ENCODE data around the gene MSI2.

MSI2 gene

DNA sequence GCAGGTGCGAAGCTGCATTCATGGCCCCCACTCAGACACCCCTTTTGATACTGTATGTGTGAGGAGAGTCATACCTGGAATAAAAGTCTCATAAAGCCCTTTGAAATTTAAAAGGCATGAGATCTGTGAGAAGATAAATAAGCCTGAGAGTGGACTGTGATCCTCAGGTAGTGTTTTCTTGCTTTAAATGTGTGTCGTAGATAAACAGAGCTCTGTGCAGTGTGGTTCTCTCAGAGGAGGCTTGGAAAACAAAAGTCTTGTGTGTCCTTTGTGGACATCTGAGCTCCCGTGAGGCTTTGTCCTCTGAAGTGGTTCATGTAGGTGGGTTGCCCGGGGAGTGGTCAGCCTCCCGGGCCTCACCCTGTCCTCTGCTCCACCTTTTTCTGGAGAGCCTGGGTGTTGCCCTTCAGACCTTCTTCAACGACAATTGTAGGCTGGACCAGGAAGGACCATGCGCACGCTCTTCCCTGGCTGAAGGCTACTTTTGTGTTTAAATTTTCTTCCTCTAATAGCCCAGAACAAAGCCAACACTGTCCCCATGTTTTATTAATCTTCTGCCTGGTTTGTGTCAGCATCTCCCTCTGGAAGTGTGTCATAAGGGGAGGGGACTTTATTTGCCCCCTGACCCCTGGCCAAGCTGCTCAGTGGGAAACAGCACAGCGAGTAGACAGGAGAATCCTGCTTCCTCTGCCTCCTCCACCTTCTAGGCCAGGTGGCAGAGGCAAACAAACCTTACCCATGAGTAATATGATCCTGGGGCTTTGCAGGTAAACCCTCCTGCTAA lies 151.2 kb downstream of the MSI2 start:
- in situ Hi-C loops (cut with HindIII; ENCODE audit: low pct_unique_long_range_greater_than_20kb, low sequenced_read_pairs), result no loop called here
- no peak for TF ChIP-seq JUND (IDR thresholded peaks at IDR 0.05; ENCODE audit: low read depth)

DNA sequence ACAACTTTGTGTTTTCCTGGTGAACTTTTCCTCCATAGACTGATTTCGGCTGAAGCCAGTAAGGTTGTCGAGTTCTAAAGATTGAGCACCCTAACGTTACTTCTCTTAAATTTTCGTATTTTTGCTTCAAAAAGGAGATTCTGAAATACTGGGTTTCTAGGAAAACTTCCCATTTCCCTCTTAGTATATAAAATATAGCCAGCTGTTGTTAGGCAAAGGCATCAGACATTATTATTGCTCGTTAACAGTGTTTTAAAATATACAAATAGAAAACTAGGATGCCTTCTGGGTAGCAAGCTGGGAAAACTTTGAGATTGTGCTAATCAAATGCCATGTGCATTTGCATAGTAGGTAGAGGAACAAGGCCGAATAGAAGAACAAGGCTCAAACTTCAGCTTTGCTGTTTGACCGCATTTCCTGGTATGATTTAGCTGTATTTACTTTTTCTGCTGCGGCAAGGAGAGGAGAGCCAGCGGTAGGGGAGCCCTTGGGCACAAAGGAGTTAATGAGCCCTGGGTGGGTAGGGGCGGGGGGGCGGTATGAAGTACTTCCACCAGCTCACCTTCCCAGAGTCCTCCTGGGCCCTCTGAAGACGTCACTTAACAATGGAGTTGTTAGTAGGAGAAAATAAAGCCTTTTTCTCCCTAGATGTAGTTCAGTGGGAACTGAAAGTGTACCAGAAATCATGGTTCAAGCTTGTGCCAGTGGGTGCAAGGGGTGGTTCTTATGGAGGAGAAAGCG lies 151.9 kb downstream of the MSI2 start:
- in situ Hi-C loops (cut with HindIII; ENCODE audit: low pct_unique_long_range_greater_than_20kb, low sequenced_read_pairs), result no loop called here
- TF ChIP-seq JUND (IDR thresholded peaks at IDR 0.05; ENCODE audit: low read depth), result no peak
- DNase-seq (ENCODE audit: low read depth in 1 of 2, low spot score in 1 of 2), result peak; percentile 21 to 84

More for the DNA sequence above, 151.2 kb downstream of the MSI2 start:
- peak; percentile 71 to 97 for DNase-seq (ENCODE audit: low read depth in 1 of 2, low spot score in 1 of 2)

DNA sequence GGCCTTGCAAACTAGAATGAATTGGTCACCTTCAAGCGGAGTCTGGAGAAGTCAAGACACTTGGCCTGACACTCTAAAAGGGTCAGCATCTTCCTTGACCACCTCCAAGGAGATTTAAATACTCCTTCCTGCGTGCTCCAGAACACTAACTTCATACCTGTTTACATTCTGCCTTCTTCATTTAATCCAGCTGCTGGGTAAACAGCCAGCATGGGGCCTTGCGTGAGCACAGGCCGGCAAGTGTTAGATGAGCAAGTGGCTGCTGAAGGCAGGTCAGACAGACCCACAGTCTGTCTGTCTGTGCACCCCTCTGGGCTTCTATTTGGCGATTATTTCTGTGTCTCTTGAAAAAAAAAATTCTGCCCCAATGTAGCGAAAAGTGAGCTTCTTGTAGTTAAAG lies 153.8 kb downstream of the MSI2 start:
- in situ Hi-C loops (cut with HindIII; ENCODE audit: low pct_unique_long_range_greater_than_20kb, low sequenced_read_pairs), result no loop called here
- peak in 1 of 2 experiments; percentile 36 for DNase-seq (ENCODE audit: low read depth in 1 of 2, low spot score in 1 of 2)
- no peak for TF ChIP-seq JUND (IDR thresholded peaks at IDR 0.05; ENCODE audit: low read depth)

DNA sequence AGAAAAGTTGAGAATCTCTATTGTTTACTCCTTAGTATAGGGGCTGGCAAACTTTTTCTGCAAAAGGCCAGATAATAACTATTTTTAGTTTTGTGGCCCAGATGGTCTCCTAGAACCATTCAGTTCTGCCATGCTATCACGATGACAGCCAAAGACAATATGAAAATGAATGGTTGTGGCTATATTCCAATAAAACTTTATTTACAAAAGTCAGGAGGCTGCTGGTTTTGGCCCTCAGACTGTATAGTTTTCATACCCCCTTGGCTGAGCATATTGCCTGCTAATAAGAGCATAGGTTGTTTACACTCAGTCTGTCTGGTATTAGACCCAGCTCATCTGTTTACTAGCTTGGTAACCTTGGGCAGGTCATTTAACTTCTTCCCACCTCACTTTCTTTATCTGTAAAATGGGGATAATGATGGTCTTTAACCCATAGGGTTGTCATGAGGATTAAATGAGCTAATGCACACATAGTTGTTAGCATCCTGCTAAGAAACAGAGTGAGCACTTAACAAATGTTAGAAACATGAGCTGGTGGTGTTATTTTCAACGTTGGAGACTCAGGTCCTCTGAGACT lies 156.3 kb downstream of the MSI2 start:
- in situ Hi-C loops (cut with HindIII; ENCODE audit: low pct_unique_long_range_greater_than_20kb, low sequenced_read_pairs), result no loop called here
- no peak for TF ChIP-seq JUND (IDR thresholded peaks at IDR 0.05; ENCODE audit: low read depth)
- no peak for DNase-seq (ENCODE audit: low read depth in 1 of 2, low spot score in 1 of 2)

DNA sequence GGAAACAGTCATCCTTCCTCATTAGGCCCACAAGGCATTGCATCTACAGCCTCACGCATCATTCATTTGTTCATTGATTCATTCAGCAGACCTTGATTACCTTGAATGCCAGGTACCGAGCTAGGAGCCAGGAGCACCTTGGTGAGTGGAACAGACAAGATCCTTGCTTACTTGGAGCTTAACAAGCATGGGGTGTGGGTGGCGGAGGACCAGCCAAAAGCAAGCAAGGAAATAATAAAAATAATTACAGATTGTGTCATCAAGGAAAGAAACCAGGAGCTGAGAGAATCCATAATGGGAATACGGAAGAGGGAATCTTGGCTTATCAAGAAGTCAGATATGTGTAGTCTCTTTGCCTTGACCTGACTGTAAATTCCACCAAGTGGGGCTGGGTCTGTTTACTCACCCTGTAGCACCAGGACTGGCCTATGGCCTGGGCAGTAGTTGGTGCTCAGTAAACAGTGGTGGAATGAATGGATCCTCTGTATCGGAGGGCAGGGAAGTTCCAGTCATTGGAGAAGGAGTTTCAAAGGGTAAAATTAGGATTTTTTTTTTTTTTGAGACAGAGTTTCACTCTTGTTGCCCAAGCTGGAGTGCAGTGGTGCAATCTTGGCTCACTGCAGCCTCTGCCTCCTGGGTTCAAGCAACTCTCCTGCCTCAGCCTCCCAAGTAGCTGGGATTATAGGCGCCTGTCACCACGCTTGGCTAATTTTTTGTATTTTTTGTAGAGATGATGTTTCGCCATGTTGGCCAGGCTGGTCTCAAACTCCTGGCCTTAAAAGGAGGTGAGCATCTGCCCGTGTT lies 157.7 kb downstream of the MSI2 start:
- no peak for TF ChIP-seq JUND (IDR thresholded peaks at IDR 0.05; ENCODE audit: low read depth)
- in situ Hi-C loops (cut with HindIII; ENCODE audit: low pct_unique_long_range_greater_than_20kb, low sequenced_read_pairs), result no loop called here
- DNase-seq (ENCODE audit: low read depth in 1 of 2, low spot score in 1 of 2), result no peak

DNA sequence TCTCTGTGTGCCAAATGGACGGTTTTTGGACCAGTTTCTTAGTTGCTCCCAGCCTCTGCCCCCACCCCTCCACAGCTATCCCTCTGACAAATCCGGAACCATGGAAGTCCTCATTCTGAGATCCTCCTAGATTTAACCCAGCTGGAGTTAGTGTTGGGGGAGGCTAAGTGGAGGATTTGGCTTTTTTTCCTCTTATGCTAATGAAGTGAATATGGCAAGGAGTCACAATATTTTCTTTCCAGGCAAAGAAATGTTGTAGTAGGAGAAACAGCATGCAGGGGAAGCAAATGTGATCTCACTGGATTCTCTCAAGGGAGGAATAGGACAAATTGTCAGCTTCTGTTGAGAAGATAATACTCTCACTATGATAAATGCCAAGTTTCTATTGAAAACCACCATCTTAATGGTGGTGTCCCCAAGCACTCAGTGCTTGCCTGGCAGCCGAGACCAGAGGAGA lies 159.5 kb downstream of the MSI2 start:
- no peak for TF ChIP-seq JUND (IDR thresholded peaks at IDR 0.05; ENCODE audit: low read depth)
- in situ Hi-C loops (cut with HindIII; ENCODE audit: low pct_unique_long_range_greater_than_20kb, low sequenced_read_pairs), result no loop called here
- no peak for DNase-seq (ENCODE audit: low read depth in 1 of 2, low spot score in 1 of 2)

DNA sequence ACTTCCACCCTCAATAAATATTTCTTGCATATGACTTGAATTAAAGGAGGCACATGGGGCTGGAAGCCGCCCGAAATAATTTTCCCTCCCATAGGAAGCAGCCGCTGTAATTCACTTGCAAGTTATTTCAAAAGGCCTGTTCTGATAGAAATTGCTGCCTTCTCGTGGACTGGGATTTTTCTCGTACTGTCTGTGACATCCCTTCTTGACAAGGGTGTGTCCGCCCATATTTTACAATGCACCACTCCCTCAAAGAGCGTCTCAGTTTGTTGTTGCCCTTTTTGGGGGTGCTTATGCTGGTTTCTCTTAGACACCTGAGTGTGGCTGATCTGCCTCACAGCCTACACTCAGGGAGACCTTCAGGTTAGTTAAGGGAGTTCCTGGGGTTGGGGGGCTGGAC lies 160.0 kb downstream of the MSI2 start:
- no peak for TF ChIP-seq JUND (IDR thresholded peaks at IDR 0.05; ENCODE audit: low read depth)
- in situ Hi-C loops (cut with HindIII; ENCODE audit: low pct_unique_long_range_greater_than_20kb, low sequenced_read_pairs), result no loop called here
- DNase-seq (ENCODE audit: low read depth in 1 of 2, low spot score in 1 of 2), result no peak

DNA sequence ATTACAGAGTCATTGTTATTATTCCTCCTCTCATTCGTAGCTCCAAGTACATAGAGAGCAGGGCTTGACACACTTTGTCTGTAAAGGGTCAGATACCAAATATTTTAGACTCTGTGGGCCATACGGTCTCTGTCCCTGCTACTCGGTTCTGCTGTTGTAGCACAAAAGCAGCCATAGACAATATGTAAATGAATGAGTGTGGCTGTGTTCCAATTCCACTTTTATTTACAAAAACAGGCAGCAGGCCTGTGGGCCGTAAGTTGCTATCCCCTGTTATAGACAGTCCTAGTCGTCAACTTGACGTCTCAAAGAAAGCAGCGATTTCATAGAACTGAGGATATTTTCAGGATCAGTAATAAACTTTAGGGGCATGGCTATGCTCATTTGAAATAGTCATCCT lies 161.6 kb downstream of the MSI2 start:
- DNase-seq (ENCODE audit: low read depth in 1 of 2, low spot score in 1 of 2), result no peak
- in situ Hi-C loops (cut with HindIII; ENCODE audit: low pct_unique_long_range_greater_than_20kb, low sequenced_read_pairs), result no loop called here

DNA sequence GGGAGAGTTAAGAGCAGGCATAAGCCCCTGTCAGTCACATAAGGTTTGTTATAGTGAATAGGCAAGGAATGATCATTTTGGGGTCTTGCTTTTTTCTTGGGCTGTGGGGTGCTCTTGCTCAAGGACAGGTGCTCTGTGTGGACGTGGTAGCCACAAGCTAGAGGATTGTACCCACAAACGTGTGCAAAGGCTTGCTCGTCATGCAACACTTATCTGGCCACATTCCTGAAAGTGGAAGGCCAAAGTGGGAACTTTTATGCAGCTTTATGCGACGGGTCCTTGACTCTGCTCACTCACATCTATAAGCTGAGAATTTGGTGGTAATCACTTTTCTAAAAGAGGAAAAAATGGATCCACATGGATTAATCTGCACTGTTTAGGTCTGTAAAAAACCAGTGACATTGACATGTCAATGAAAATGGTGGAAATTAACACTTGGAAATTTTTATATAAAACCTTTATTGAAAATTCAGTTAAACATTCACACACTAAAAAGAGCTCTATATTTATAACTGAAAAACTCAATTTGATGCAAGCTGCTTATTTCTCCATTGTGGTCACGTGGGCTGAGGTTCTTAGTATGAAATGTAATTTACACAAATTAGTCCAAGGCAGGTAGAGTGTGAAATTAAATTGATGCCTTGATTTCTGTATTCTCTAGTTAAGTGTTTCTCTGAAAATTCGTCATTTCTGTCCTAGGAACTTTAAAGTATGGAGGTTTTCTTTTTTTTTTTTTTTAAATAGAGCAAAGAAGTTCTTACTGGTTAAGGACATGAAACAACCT lies 162.3 kb downstream of the MSI2 start:
- TF ChIP-seq JUND (IDR thresholded peaks at IDR 0.05; ENCODE audit: low read depth), result no peak
- no peak for DNase-seq (ENCODE audit: low read depth in 1 of 2, low spot score in 1 of 2)
- in situ Hi-C loops (cut with HindIII; ENCODE audit: low pct_unique_long_range_greater_than_20kb, low sequenced_read_pairs), result no loop called here

More for the DNA sequence above, 161.6 kb downstream of the MSI2 start:
- TF ChIP-seq JUND (IDR thresholded peaks at IDR 0.05; ENCODE audit: low read depth), result no peak

DNA sequence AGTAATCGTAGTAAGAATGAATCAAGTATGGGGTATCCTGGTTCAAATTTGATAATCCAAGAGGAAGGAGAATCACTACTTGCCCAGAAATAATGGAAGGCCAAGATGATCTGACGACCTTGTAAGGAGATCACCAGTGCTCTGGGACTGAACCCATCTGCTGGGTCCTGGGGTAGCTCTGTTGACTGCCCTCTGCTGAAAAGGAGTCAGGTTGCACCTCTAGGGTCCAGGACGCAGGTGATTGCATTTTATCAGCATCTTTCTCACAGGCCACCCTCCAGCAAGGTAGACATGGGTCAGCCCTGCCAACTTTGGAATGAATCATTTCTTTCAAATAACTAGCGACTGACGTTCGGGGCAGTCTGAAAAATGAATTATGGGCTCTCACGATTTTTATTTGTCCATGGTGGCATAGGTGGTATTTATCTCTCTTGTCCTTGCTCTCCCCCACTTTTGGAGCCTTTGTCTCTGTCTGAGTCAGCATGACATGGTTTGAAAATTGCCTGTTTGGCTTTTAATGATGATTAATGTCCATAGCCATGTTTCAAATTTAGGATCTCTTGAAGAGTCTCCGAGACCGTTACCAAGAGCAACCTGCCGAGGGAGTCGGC lies 163.7 kb downstream of the MSI2 start:
- in situ Hi-C loops (cut with HindIII; ENCODE audit: low pct_unique_long_range_greater_than_20kb, low sequenced_read_pairs), result no loop called here
- TF ChIP-seq JUND (IDR thresholded peaks at IDR 0.05; ENCODE audit: low read depth), result no peak
- DNase-seq (ENCODE audit: low read depth in 1 of 2, low spot score in 1 of 2), result no peak
